Measurements from ENCODE around the gene MGLL. TPM values are rescaled to one million over a fixed set of nuclear protein-coding genes. Genes with fewer than 3 reads are reported as not detected.

Gene MGLL
- total RNA-seq, 1 donor from 2014 or later: 36.4 TPM

DNA sequence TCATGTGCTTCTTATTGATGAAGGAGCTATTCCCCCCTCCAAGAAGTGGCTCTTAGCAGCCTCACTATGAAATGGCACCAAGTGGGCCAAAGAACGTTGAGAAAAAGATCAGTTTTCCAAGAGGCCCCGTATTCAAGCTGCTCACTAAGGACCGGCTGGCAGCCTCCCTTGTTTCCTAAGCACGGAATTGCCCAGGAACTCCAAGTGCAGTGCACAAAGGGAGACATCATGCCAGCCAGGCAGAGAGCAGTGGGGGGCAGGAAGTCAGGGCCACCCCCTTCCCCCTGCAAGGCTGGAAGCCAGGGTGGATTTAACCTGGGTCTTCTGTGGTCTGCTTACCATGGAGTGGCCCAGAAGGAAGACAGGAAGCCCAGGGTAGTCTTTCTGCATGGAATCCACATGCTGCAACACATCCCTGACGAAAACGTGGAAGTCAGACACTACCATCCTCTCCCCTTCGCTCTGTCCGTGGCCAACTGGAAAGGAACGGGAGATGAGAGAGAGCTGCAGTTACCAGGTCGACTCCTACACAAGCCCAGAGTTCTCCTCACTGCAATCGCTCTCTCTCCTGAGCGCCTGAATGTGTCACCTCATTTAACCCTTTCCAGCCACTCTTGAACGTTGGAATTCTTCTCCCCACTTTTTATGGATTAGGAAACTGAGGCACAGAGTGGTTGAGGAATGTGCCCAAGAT lies 100.1 kb downstream of the MGLL start:
- no peak for DNase-seq

DNA sequence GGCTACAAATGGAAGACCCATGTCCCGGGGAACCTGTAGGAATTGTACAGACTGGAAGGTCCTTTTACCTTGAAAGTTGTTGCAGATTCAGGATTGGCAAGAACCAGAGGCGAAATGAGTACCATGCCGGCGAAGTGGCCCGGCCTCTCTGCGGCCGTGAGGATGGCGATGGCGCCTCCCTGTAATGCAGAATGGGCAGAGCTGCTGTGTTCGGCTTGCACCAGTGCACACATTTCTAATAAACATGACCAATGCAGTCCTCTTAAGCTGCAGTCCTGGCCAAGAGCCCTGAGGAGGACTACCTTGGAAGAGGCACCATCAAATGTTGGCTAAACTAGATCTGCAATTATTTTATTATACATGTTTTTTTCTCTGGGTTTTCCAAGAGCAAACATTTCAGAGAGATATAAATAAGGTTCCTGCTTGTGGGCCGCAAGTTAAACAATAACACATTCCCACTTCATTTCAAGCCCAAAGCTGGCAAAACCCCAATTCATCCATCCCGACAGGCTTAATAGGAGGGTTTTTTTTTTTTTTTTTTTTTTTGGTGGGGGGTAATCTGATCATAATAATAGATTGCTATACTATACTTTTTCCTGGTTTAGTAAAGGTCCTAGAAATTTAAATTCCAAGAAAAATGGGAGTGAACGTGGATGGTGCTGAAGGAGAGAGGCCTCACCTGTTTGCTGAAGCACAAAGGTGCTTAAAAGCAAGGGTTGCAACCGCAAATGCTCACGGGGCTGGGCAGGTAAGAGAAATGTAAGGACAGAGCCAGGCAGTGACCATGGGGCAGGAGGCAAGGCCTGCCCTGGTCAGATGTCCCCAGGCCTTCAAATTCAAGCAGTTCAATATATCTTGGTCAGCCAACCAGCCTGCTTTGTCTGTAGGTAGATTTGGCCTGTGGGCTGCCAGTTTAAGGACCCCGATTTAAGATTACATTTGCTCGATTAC lies 101.1 kb downstream of the MGLL start:
- DNase-seq: no peak

DNA sequence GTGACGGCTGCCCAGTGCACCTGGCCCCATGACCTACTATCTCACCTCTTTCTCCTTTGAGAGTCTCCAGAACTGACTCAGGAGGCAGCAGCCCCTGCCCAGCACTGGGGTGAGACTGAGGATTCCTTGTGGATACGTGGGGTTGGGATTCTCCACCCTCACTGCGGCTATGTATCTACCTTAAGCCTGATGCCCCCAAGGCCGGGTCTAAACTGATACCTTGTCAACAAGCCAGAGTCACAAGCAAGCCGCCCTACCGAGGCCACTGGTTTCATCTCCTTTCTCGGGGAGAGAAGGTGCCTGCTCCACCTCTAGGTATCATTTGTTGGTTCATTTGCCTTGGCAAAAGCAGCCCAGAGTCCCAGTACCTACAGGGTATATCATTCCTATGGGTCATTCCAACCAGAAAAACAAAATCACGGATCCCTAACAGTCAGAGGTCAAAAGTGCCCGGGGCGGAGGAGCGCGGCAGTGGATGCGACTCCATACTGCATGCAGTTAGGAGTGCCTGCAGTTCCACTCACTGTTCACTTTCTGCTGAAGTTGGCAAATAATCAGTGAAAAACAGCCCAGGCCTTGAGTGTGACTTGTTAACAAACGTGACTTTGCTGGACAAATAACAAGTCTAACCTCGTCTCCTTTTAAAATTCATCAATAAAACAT lies 102.0 kb downstream of the MGLL start:
- DNase-seq: no peak

DNA sequence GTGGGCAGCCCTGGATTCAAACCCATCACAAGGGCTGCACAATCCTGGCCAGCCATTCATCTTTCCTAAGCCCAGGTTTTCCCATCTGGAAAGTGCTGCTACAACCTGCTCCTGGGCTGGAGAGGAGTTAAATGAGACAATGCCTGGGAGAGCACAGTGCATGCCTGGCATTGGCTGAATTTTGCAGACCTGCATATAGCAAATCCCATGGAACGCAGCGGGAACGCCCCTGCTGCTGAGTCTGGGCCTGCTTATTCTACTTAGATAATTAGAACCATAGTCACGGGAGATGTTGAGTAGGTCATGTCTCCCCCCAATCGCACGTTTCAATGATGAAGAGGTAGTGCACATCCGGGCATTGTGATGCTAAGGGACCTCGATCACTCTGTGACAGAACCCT lies 102.9 kb downstream of the MGLL start:
- DNase-seq: no peak

DNA sequence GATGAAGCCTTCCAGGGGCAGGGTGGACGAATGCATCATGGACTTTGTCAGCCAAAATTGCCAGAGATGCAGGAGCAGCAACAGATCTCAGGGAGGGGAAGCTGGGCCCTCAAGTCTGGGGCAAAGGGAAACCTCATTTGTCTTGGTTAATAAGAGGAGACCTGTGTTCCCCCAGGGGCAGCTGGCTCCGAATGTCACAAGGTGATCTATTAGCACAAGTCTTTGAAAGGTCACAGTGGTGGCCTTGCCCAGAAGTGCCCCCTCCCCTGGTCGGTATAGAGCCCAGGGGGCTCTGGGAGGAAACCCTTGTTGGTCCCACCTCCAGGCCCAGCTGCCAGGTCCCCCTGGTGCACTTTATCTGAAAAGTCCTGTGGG lies 103.4 kb downstream of the MGLL start:
- no peak for DNase-seq

DNA sequence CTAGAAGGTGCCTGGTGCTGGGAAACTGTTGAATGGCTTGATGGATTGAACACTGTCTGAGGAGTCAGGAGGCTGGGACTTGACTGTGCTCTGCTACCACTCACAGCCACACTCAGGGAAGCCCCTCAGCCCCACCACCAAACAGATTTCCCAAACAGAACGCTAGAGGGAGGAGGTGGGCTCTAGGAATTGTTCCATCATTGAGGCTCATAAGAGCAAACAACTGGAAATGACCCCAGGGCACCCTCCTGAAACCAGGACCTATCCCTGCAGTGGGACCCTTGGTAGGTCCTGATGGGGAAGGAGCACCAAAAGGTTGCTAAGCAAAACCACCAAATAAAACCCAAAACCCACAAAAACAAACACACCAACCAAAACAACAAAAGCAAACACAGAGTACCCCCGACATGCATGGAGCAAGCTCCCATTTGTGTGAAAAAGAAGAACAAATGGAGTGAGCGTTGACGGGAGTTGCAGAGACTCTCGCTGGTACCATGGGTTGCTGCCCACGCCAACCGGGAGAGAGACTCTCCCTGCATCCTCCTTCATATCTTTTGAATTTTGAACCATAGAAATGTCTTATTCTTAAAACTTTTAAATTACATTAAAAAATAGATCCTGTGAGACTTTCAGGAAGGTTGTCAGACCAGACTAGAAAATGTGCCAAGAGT lies 103.9 kb downstream of the MGLL start:
- no peak for DNase-seq

DNA sequence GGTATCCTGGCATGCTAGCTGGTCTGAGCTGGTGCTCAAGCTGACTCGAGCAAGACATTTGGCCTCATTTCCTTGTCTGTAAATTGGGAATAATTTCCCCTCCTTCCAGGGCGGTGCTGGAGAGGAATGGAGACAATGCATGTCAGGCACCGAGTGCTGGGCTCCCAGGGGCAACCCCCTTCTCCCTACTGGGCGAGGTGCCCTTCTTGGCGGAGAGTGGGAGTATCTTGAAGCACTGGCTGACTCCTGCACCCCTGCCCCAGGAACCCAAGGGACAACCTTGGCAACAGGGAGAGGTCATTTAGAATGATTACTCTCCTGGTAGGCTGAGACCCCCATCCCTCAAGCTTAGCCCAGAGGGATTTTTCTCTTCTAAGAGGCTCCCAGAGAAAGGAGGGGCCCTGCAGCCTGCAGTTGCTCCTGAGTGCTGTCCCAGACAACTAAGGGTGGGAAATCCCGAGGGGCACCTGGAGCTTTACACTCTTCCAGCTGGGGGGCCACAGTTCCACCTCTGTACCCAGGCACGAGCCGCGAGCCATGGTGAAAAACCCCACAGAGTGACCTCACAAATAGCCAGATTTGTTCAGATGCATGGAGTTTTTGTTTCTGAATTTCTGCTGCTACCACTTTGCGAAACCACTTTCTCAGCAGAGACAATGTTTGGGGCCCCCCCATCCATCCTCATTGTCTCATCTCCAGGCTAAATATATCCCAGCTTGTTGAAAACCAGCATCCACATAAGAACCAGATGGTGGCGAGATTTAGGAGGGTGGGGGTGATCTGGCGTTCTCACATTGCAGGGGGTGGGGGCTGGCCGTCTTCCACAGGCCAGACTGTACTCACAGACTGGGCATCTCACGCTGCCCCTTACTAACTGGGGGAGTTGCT lies 104.7 kb downstream of the MGLL start:
- peak; percentile 60 for DNase-seq

DNA sequence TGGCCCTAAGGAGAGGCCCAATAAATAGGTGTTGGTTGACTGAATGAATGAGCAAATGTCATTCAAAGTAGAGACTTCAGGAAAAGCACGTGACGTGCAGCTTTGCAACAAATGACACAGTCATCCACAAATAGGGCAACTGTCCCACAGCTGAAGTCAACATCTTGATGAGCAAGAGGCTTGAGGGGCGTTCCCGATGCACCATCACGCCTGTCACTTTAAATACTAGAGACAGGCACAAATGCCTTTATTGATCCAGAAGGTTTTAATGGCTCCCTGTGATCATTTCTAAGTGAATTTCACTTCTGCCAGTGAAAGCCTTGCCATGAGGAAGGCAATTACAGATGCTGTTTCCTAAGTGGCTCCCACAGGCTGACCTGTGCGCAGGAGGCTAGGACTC lies 105.9 kb downstream of the MGLL start:
- DNase-seq: no peak

DNA sequence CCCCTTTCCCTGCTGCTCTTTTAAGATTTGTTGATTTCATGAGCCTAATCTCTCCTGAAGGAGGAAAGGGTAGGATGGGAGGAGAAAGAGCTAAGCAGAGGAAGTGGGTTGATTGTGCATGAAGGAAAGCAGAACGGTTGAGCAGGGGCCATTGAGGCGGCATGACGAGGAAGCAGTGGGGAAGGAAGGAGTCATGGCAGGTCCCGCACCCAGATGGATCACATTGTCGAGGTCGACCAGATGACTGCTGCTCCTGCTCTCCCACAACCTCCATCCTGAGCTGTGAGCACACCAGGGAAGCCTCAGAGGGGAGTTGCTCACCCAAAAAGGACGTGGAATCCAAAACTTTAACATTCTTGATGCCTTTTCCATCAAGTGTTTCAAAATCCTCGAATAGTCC lies 106.8 kb downstream of the MGLL start:
- no peak for DNase-seq

DNA sequence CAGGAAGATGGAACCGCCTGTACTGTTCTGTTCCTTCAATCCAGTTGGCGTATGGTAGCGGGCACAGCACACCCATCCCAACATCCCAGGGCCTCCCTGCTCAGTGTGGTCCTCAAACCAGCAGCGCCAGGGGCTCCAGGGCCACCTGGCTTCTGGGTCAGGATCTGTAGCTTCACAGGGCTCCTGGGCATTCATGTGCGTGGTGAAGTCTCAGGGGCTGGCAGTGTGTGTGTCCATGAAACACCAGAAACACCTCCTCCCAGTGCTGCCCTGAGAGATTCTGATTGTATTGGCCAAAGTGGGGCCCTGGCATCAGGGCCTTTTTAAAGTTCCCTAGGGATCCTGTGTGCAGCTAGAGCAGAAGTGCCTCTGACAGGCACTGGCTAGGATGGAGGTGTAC lies 107.4 kb downstream of the MGLL start:
- DNase-seq: no peak

DNA sequence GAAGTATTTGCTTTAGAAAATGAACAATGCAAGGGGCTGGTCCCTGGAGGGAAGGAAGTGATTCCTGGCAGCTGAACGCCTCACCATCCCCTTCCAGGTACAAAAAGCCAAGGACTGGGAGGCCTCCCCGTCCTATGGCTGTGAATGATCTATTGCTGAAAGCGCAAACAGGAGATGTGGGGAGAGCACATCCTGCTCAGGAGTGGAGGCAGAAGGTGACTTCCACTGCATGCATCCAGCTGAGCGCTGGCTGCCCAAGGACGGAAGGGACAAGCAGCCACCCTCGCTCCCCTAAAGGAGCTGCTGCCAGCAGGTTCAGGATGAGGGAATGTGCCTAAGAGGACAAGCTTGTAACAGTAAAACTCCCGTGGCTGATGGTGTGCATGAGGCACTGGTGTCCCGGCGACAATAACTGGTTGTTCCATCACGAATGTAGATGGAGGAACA lies 108.2 kb downstream of the MGLL start:
- no peak for DNase-seq

DNA sequence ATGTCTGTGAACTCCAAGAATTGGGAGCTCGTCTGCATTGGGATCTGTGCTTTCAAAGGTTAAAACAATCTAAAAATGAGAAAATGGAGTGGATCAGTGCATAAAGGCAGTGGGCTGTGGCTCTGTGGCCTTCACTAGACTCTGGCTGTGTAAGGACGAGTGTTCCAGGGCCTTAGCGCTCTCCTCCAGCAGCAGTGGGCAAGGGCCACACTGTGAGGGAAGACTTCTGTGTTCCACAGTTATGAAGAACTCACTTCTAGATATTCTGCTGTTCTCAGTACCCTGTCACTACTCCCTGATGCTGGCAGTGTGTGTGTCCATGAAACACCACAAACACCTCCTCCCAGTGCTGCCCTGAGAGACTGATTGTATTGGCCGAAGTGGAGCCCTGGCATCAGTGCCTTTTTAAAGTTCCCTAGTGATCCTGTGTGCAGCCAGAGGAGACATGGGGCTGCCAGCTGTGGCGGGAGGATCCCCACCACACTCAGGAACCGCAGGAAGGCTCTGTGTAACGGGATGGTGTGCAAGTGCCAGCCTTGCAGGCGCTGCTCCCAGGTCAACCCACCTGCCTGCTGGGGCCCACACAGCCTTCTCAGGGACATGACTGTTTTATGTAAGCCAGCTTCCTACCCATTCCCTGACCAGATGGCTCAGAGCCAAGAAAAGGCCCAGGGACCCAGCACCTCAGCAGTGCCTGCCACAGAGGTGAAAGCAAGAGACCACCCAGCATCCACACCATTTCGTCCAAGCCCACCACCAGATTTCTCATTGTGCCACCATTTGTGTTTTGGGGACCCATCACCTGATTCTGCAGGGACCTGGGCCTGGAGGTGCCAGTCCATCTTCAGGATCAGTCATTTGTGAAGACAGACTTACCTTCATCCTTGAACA lies 109.2 kb downstream of the MGLL start:
- DNase-seq: no peak

DNA sequence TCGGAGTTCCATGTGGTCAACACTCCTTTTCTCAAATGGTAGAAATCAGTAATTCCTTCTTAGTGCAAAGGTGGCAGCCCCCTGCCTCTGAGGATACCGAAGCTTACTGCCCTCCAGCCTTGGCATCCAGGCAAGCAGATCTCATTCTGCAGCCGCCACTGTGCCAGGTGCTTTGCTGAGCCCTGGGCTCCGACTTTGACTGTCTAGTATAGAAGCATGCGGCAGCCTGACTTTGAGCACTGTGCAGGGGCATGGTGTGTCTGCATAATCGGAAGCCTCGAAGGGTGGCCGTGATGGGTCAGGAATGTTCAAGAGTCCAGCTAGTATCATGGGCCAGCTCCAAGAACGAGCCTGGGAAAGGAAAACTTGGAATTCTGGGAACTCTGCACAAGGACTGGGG lies 109.9 kb downstream of the MGLL start:
- no peak for DNase-seq

DNA sequence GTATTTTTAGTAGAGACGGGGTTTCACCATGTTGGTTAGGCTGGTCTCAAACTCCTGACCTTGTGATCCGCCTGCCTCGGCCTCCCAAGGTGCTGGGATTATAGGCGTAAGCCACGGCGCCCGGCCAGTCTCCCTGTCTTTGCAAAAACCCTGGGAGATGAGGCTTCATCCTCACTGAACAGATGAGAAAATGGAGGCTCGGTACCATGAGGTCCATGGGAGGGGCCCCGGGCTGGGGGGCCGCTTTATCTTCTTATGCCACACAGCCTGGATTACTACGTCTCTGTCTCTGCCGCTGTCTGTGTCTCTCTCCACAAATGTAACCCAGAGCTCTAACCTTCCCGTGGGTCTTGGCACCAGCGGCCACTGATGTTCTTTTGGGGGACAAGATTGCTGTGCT lies 110.4 kb downstream of the MGLL start:
- DNase-seq: no peak

DNA sequence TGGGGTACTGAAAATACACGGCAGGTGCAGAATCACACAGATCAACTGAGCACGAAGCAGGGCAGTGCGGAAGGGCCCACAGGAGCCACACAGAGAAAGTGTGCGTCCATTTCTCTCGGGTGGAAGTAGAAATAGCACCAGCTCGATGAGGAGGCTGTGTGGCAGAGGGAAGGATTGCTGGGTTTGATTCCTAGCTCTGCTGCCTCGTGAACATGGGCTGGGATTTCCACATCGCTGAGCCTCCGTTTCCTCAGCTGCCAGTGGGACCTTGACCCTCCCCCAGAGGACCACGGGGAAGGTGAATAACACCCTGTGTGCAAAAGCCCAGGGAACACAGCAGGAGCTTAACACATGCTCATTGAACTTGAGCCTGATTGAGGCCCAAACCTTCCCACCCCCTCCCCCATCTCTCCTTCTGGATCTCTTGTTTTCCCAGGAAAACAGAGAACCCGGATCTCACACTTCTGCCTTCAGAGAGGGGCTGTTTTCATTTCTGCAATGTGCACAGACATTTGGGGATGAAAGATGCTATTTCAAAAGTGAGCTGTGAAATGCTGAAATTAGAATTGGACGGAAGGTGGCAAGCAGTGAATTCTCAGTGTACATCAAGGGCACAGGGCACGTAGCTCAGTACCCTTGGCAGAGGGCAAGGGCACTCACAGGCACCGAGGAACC lies 111.2 kb downstream of the MGLL start:
- no peak for DNase-seq

DNA sequence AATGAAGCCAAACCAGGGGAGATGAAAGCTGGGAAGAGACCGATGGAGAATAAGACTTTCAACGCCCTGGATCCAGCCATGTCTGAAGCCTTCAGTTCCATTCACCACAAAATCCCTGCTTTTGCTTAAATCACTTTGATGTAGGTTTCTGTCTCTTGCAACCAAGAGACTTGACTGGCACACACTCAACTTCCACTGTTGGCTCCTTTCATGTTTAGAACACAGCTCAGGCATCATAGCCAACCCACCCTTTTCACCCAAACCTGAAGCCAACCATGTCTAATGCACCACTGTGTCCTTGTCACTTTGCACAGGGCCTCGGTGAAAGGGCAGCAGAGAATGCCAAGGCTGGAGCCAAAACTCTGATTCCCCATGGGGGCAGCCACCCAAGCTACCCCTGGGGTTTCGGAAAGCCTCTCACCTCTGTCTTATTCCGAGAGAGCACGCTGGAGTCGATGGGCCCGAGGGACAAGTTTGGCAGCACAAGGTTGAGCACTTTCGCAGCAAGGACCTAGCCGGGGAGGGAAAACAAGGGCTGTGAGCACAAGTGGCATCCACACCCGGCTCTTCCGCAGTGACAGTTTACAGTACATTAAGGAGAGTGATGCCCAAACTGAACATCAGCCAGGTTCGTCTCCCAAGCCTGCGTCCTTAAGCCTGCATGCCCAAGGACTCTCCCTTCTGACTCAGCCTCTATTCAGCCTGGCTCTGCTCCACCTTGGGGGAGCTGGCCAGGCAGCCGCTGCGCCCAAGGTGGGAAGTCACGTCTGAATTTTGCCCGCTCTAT lies 112.0 kb downstream of the MGLL start:
- no peak for DNase-seq

DNA sequence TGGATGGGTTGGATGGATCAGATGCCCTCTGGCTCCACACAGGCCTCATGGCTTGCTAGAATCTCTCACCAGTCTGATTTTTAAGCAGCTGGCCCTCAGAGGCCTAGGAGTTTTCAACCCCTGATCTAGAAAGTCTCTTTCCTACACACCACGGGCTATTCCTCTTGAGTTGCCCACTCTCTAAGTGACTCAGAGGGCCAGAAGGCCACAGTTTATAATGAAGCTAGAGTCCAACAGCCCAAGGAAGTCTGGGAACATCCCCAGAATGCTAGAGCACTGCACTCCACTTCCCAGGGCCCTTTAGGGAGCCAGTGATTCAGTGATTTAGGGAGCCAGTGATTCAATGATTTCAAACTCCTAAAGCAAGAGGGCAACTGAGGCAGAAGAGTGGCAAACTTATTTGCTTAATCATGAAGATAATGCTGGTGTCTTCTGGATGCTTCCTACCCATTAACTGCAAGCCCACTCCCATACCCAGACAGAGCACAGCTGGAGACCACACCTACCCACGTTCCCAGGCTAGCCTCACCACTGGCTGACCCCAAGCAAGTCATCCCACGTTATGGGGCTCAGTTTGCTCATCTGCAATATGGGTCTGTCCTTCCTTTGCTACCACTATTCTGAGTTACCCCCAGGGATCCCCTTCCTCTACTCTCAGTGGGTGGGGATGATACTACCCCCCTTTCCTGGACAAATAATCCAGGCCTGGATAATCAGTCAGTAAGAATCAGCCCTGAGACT lies 112.8 kb downstream of the MGLL start:
- no peak for DNase-seq

DNA sequence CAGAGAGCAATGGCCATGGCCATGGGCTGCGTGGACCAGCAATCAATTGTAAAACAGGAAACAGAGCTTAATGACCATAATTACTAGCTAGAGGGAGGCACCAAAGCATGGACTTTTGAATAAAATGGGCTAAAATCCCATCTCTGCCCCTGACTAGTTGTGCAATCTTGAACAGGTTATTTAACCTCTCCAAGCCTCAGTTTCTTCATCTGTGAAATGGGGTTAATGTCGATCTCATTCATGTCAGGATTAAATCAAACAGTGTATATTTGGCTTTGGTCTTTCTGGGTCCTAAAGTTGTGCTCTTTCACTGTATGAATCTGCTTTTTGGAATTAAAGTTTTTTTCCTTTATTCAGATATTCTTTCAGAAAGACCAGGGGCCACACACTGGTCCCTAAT lies 113.5 kb downstream of the MGLL start:
- DNase-seq: no peak
